Putamen (tissue), 1 donor: ENCODE results near the gene C1orf122.

Experiments used
- DNase-seq: peaks from one replicate; pipeline ENCODE4 v3.0.0-alpha.2; 2016; ENCODE audit warnings: low spot score

C1orf122 gene

GRCh38 chr1:37797750-37798345 is 9.7 kb upstream of the C1orf122 start:
- DNase-seq: no peak

- DNase-seq: no peak
Observed at GRCh38 chr1:37802439-37802838, 5.2 kb upstream of the C1orf122 start.

- DNase-seq: no peak
Observed at GRCh38 chr1:37807220-37807554, 403 bp upstream of the C1orf122 start.

- DNase-seq: peak; percentile 91
Observed at GRCh38 chr1:37808369-37809319, 1.1 kb downstream of the C1orf122 start.

GRCh38 chr1:37809942-37810341 is 2.4 kb downstream of the C1orf122 start:
- DNase-seq: no peak

- peak; percentile 81 for DNase-seq
Observed at GRCh38 chr1:37811027-37811655, 3.6 kb downstream of the C1orf122 start.

GRCh38 chr1:37813529-37814145 is 6.0 kb downstream of the C1orf122 start:
- no peak for DNase-seq

- peak; percentile 42 for DNase-seq
Observed at GRCh38 chr1:37814252-37814651, 6.7 kb downstream of the C1orf122 start.

- DNase-seq: peak; percentile 81
Observed at GRCh38 chr1:37817481-37817880, 9.9 kb downstream of the C1orf122 start.

- DNase-seq: no peak
Observed at GRCh38 chr1:37821481-37821880, 13.9 kb downstream of the C1orf122 start.

GRCh38 chr1:37822906-37823815 is 15.6 kb downstream of the C1orf122 start:
- DNase-seq: no peak

- no peak for DNase-seq
Observed at GRCh38 chr1:37824001-37824400, 16.4 kb downstream of the C1orf122 start.

- DNase-seq: no peak
Observed at GRCh38 chr1:37825506-37825905, 17.9 kb downstream of the C1orf122 start.

- DNase-seq: no peak
Observed at GRCh38 chr1:37828410-37829074, 21.0 kb downstream of the C1orf122 start.

- DNase-seq: no peak
Observed at GRCh38 chr1:37831109-37831508, 23.5 kb downstream of the C1orf122 start.

GRCh38 chr1:37831809-37832208 is 24.2 kb downstream of the C1orf122 start:
- DNase-seq: no peak

GRCh38 chr1:37836788-37837187 is 29.2 kb downstream of the C1orf122 start:
- DNase-seq: no peak

GRCh38 chr1:37839676-37840075 is 32.1 kb downstream of the C1orf122 start:
- DNase-seq: no peak

GRCh38 chr1:37840711-37841110 is 33.1 kb downstream of the C1orf122 start:
- no peak for DNase-seq

- no peak for DNase-seq
Observed at GRCh38 chr1:37841652-37842051, 34.1 kb downstream of the C1orf122 start.

GRCh38 chr1:37844536-37844935 is 36.9 kb downstream of the C1orf122 start:
- no peak for DNase-seq
